Astrocyte of the hippocampus (primary cell): ENCODE results near the gene GNAT2.

Experiments used
- DNase-seq: peaks from one replicate; pipeline ENCODE4 v3.0.0; 2011; ENCODE audit warnings: low read depth, low spot score

GNAT2 gene

GRCh38 chr1:109627692-109628399, 8.4 kb upstream of the GNAT2 start:
- DNase-seq = no peak

DNA sequence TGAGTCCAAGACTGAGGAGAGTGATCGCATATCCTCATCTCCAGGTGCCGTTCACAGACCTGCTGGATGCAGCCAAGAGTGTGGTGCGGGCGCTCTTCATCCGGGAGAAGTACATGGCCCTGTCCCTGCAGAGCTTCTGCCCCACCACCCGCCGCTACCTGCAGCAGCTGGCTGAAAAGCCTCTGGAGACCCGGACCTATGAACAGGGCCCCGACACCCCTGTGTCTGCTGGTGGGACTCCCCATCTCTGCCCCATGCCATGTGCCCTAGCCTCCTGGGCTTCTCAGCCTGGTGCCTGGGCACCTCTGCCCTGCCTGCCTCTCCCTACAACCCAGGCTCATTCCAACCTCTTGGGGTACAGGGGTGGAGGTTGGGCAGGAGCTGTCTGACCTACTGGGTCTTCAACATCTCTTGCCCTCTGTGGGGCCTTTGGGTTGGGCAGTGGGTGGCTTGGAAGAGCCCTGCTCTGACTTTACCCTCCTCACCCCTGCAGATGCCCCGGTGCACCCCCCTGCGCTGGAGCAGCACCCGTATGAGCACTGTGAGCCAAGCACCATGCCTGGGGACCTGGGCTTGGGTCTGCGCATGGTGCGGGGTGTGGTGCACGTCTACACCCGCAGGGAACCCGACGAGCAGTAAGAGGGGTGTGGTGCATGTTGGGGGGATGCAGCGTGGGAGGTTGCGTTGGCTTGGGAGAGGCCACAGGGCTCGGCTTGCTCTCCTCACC, 7.4 kb upstream of the GNAT2 start:
- no peak for DNase-seq

DNA sequence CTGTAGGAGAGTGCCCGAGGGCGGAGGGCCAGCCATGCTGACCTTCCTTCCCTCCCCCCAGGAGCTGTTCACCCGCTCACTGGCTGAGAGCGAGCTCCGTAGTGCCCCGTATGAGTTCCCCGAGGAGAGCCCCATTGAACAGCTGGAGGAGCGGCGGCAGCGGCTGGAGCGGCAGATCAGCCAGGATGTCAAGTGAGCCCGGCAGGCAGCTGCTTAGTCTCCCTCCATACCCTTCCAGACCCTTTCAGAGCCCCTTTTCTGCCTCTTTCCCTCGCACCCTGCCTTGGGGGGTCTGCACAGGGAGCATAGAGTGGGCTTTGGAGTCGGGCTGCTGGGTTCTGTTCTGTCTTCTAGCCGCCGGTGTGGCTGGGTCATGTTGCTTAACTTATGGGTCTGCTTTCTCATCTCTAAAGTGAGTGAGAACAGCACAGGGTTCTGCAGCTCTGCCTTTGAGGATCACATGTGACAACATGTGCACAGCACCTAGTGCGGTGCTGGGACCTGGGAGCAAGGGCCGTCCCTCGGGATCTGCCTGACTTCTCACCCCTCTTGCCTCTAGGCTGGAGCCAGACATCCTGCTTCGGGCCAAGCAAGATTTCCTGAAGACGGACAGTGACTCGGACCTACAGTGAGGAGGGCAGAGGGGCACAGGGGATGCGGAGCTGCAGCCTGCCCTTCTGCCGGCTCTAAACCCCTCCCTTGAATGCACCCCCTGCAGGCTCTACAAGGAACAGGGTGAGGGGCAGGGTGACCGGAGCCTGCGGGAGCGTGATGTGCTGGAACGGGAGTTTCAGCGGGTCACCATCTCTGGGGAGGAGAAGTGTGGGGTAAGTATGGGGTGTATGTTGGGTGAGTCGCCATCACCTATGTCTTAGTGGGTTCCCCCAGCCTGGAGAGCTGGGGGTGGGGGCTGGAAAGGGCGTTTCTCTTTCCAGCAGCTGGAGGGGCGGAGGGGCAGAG, 6.5 kb upstream of the GNAT2 start:
- DNase-seq = no peak

GRCh38 chr1:109625176-109625575, 5.8 kb upstream of the GNAT2 start:
- no peak for DNase-seq

DNA sequence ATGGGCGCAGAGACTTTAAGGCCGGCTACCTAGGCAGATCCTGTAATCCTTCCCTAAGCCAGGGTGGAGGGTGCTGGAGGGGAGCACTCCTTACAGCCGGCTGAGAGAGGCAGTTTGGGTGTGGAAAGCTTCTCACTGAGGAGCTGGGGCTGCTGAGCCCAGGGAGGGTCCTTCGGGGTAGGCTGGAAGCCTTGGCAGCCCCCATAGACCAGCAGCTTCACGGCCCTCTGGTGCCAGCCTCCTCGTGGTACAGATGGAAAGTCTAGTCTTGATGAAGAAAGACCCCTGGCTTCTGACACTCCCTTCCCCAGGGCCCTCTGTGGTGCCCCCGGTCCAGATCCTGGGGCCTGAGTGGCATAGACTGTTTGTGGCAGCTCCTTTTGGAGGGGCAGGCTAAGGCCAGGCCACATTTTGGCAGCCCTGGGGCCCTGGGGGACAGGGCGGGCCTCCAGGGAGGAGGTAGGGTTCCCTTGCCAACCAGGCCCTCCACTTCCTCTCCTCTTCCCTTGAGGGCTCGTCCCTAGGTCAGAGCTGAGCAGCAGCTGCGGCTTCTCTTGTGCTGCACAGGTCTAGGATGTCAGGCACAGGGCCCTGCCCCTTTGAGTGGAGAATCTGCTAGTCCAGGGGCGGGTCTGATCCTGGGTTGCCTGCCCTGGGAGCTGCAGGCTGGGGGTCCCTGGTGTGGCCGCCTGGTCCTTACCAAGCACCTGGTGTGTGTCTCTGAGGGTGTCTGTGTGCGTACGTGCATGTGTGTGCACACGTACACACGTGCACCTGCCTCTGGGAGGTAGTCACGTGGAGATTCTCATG, 5.0 kb upstream of the GNAT2 start:
- no peak for DNase-seq

DNA sequence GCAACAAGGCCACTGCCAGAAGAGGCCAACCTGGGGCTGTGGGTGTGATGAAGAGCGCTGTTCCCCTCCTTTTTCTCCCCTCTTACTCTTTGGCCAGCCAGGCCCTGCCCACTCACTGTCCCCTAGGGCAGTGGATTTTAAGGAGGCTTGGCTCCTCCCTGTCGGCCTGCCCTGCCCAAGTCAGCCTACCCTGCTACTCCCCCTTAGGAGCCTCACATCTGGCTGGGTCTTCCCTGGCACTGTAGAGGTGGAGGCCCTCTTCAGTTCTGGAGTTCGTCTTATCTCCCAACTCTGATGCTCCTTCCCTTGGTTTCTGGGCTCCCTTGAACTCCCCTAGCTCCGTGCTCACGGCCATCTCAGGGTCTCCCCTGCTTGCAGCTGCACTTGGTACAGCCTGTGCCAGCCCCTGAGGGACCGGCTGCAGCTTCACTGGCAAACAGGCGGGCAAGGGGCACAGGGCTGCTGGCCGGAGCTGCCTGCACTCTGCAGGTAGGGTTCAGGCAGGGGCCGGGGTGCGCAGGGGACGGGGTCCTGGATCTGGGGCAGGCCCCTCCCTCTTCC, 4.3 kb upstream of the GNAT2 start:
- peak; percentile 43 for DNase-seq

DNA sequence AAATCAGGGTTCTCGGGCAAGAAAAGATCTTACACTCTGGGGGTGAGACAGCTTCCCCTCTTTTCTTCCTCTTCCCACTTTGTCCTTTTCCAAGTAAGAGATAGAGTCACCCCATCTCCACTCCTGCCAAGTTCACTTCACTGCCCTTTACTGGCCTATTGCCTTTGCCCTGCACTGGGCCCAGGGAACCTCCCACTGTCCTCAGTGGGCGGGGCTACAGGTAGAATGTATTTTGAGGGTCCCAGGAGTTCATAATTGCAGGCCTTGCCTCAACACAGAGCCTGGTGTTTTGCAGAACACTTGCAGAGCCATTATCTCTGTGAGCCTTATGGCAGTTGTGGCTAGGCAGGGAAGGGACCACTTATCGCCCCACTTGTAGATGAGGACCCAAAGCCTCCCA, 3.5 kb upstream of the GNAT2 start:
- no peak for DNase-seq

- no peak for DNase-seq
These were observed 2.9 kb upstream of the GNAT2 start for GRCh38 chr1:109622137-109622892.

DNA sequence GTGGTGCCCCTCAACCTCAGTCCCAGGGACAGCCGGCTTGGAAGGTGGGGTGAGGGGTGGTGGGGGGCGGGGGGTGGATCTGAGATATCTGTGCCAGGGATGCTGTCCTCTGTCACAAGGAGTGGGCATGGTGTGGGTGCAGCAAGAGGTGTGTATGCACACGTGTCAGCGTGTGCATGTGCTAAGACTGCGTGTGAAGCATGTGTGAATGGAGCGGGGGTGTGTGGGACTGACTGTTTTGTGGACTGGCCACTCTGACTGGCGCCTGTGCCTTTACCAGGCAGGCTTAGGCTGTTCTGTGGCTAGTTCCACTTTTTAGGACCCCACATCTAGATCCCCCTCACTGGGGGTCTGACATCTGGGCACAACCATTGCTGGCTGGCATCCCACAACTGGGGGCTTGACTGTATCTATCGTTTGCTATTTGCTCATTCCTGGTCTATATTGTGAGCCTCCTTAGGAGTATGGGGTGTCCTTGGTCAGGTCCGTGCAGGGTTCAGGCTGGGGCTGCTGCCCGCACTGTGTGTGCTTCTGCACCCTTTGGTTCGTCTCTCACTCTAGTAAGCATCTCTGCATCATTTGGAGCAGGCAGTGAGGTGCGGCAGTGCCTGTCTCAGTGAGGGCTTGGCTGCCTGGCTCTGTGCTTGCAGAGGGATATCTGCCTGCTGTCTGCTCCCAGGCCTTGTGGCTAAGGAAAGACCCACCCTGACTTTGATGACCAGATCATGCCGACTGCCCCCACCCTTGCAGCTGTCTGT, 2.1 kb upstream of the GNAT2 start:
- no peak for DNase-seq

DNA sequence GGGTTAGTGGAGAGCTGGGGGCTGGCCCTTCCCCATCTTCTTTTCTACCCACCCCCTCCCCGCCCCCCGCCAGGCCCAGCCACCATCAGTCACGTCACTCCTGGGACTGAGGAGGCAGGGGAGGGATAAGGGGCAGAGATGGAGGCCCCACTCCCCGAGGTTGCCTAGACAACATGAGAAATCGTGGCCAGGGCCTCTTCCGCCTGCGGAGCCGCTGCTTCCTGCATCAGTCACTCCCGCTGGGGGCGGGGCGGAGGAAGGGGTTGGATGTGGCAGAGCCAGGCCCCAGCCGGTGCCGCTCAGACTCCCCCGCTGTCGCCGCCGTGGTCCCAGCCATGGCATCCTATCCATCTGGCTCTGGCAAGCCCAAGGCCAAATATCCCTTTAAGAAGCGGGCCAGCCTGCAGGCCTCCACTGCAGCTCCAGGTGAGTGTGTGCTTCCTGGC, 1.4 kb upstream of the GNAT2 start:
- DNase-seq = peak; percentile 97

DNA sequence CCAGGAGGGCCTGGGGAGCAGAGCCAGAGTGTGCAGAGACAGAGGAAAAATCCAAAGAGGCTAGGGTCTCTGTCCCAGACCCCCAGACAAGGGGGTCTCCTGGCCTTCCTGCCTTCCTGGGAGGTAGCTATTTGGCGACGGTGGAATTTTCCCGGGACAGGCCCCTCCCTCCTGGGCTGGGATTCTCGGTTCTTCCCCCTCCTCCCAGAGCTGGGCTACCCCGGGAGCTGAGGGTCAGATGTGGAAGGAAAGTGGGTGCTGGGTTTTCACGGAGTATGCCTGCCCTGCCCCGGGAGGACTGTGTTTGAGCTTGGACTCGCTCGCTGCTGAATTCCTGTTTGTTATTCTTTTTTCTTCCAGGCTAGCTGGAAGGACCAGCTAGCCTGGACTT, 980 bp upstream of the GNAT2 start:
- DNase-seq = peak; percentile 67

GRCh38 chr1:109618661-109619575, 498 bp downstream of the GNAT2 start:
- no peak for DNase-seq

- peak; percentile 87 for DNase-seq
These were observed 2.1 kb downstream of the GNAT2 start for GRCh38 chr1:109617291-109617801.

DNA sequence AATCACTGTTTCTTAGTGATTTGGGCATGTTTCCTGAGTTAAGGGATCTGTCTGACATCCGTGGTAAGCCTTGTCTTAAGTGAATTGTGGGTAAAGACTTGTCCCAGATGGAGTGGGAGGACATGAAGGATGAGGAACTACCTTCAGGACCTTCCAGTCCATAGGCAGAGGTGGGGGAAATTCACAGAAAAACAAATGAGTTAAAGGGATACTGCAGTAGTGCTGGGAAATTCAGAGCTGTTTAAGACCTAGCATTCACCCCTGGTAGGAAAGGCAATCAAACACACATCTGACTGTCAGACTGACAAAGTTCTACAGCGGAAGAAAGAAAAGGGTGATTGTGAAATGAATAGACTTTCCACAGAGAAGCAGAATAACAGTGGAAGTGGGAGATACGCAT, 3.0 kb downstream of the GNAT2 start:
- DNase-seq = no peak

DNA sequence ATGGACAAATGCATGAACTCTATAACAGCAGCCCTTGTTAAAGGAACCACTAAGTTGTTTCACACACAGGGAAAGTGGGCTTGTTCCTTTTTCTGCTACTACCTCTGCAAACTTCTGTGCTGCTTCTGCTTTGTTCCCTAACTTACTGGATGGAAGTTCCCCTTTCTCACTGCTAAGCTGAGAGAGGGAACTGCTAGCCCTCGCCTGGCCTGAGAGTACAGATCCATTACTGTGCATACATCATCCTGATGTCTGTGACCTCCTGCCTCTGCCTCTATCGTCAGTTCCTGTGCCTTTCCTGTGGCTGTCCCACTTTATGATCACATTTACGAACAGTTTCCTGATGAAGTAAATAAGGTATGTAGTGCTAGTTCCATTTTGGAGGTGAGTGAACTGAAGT, 3.5 kb downstream of the GNAT2 start:
- DNase-seq = no peak

DNA sequence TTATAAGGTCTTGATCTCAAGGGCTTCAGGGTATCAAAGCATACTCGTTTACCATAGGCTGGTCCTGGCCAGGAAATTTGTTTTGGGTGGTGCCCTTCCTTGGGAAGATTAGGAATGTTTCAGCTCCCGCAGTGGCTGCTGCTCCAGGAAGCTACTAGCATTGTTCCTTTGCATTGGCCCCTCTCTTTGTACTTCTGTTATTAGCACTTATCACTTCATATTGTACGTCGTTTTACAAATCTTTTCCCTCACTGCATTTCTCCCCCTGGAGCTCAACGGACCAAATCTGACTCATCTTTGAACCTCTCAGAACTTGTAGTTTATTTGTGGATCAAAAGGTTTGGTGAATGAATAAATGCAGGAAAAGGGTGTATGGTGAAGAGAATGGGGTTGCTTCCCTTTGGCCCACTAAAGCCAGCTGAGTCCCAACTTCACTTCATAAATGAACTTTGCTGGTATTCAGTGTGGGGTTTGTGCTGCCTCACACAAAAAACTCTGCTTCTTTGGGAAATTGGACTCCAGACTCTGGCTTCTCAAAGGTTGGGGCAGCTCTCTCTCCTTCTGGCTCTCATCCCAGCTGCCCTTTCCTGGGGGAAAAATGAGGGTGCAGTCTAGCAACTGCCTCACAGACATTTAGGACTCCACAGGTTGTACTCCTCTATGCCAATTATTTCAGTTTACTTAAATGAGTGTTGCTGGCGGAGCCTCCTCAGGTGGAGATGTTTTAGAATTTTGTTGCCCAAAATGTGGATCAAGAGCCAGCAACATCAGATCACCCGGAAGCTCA, 5.9 kb downstream of the GNAT2 start:
- DNase-seq = no peak

GRCh38 chr1:109611308-109611990, 8.0 kb downstream of the GNAT2 start:
- DNase-seq = no peak
